KG1 (cell line): ENCODE measurements around the gene OR5T2.
"Not testable (repeated sequence)": the region's sequence is repeated elsewhere in the genome, so short reads cannot be mapped to it uniquely, and the experiment has no call there.

Experiments used
- DNase-seq: peaks from one replicate; lab custom pipeline; 2025; lab: John Stamatoyannopoulos, UW

Gene OR5T2

DNA sequence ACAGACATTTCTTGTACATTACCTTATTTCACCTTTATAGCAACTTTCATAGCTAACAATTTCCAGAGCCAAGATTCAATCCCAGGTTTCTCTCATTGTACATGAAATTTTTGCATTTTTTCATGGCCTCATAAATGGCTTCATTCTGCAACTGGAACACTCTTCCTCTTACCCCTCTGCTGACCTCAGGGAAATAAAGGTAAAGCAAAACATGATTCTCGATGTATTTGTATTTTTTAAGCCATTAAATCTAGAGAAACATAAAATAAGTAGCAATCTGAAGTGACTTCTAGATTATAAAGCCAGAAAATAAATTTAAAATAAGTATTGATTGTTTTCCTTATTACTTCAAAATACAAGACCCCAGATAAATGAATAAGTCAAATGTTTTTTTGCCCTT, at the start of gene OR5T2:
Gene OR5T2 (minus strand): TSS at position 101 of the 400 bp plus-strand sequence. CDS start 1,193 bp downstream, outside the sequence.
- DNase-seq: no peak

DNA sequence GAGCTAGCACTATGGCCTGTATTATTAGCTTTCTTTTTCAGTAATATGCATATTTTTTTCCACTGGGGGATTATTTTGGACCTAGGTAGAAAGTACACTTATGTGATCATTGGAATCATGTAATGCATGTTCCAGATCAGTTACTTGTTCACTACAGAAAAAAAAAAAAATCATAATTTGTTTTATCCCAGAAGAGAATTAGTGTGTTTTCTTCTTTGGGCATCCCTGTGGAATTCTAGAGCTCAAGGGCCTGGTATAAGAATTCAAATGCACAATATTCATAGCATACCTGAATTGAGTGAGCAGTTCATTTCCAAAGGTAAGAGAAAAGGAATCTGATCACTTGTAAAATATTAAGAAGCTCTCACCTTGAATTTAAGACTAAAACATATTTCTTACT, 39.8 kb upstream of the OR5T2 start, which contains the start of gene OR5T1:
Gene OR5T1 (plus strand): TSS at position 301 of the 400 bp plus-strand sequence. CDS start 1,485 bp downstream, outside the sequence.
- DNase-seq: no peak

- DNase-seq: no peak
These were observed 37.0 kb upstream of the OR5T2 start for GRCh38 chr11:56271092-56271491.

DNA sequence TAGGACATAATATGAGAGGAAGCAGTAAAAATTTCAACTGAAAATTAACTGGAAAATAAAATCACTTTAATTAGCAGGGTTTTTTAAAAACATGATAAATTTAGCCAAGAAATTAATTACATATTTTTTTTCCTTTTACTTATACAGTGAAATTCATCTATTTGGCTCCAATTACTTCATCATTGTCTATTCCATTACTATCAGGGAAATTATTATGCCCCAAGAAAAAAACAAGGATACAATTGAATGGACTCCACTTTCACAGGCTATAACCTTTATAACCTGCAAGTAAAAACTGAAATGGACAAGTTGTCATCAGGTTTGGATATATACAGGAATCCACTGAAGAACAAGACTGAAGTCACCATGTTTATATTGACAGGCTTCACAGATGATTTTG, 17.9 kb upstream of the OR5T2 start, which contains the start of gene OR5T3:
Gene OR5T3 (plus strand): TSS at position 301 of the 400 bp plus-strand sequence. CDS start 0 bp downstream, at position 301.
- DNase-seq: no peak

- not testable (repeated sequence) for DNase-seq
These were observed 14.3 kb downstream of the OR5T2 start for GRCh38 chr11:56219735-56220134.

GRCh38 chr11:56214537-56214936, 19.5 kb downstream of the OR5T2 start:
- no peak for DNase-seq

DNA sequence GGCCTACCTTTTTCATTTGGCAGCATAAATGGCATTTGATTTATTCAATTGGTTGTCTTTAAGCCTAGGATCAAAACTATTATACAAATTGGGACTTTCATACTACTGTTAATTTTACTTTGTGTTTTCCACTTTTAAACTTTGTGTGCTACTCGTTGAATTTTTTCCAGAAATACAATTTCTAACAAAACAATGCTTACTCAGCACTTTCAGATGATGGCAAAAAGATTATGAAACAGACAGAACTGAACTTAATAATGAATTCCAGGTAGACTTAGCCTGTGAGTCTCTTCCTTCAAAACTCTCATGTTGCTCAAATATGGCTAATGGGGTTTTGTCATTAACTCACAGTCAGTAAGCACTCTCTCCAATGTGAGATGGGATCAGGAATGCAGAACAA, 26.3 kb downstream of the OR5T2 start:
- no peak for DNase-seq

DNA sequence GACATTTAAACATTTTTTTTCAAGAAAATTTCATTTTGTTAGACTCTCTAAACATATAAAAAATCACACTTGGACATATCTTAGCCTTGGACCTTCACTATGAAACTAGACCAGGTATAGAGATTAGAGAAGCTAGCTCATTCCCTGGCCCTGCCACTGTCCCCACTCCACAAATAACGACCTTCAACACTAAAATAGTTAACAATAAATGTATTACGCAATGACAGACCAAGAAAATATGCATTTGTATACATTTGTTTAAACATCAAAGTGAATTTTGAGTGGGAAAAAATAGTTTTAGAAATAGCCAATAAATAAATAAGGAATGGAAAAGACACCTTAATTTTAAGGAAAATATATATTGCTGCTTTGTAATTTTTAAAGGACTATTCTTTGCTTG, 36.7 kb downstream of the OR5T2 start:
- DNase-seq: no peak

GRCh38 chr11:56196705-56197104, 37.4 kb downstream of the OR5T2 start:
- no peak for DNase-seq

DNA sequence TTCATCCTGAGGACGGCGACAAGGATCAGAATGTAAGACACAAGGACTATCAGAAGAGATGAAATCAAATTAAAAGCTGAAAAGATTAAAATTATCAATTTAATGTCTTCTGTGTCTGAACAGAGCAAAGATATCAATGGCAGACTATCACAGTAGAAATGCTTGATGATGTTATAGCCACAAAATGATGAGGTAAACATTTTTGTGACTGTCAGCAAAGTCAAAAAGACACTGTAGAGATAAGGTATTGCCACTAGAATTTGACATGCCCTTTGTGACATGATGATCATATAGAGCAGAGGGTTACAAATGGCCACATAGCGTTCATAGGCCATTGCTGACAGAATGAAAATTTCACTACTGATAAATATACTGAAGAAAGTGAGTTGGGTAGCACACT, 45.5 kb downstream of the OR5T2 start:
- no peak for DNase-seq

DNA sequence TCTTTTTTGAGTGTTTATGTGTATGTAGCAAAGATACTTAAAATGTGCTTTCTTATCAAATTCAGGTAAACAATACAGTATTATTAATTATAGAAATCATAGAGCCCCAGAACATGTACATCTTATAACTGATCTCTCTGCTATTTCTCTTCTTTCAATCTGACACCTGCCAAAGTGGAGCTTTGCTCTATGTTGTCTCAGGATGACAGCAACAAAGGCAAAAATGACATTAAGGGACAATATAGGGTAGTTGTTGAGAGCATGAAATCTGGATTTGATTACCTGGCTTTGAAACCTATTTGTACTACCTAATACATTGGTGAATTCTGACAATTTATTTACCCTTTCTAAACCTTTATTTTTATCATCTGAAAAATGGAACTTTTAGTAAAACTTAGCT, 50.6 kb downstream of the OR5T2 start:
- no peak for DNase-seq
